Ishikawa (cell line): ENCODE results near the gene SELENOH.

ENCODE experiments used
- CEBPB ChIP-seq: IDR thresholded peaks from 2 replicates; pipeline ENCODE4 v1.6.1; 2012
- CREB1 ChIP-seq: IDR thresholded peaks from 2 replicates; pipeline ENCODE4 v1.6.1; 2012; ENCODE audit warnings: low read depth
- EGR1 ChIP-seq: IDR thresholded peaks from 2 replicates; pipeline ENCODE4 v1.6.1; 2012
- EP300 ChIP-seq: IDR thresholded peaks from 2 replicates; pipeline ENCODE4 v1.6.1; 2012; ENCODE audit warnings: borderline replicate concordance
- FOXM1 ChIP-seq: IDR thresholded peaks from 2 replicates; pipeline ENCODE4 v1.6.1; 2012; ENCODE audit warnings: low read depth, borderline replicate concordance
- MAX ChIP-seq: IDR thresholded peaks from 2 replicates; pipeline ENCODE4 v1.6.1; 2012
- REST ChIP-seq: IDR thresholded peaks from 2 replicates; pipeline ENCODE4 v1.6.1; 2012; ENCODE audit warnings: low read depth, mild to moderate bottlenecking
- TAF1 ChIP-seq: IDR thresholded peaks from 2 replicates; pipeline ENCODE4 v1.6.1; 2012; ENCODE audit warnings: low read depth, mild to moderate bottlenecking
- TEAD4 ChIP-seq: IDR thresholded peaks from 2 replicates; pipeline ENCODE4 v1.6.1; 2012
- USF1 ChIP-seq: IDR thresholded peaks from 2 replicates; pipeline ENCODE4 v1.6.1; 2012
- YY1 ChIP-seq: IDR thresholded peaks from 2 replicates; pipeline ENCODE4 v1.6.1; 2012; ENCODE audit warnings: low read depth
- ZBTB7A ChIP-seq: IDR thresholded peaks from 2 replicates; pipeline ENCODE4 v1.6.1; 2012; ENCODE audit warnings: low read depth

GRCh38 chr11:57761301-57762234, 20.3 kb downstream of the SELENOH start, which contains the start of gene CTNND1:
- TF ChIP-seq TAF1, result peak; percentile 70
- no peak for TF ChIP-seq EGR1
- TF ChIP-seq CREB1, result peak; percentile 46; the same call in 1 of the 2 replicates
- TF ChIP-seq CEBPB, result no peak
- TF ChIP-seq MAX, result no peak
- TF ChIP-seq USF1, result no peak
- peak; percentile 21; the same call in 1 of the 2 replicates for TF ChIP-seq EP300
- TF ChIP-seq REST, result no peak
- no peak for TF ChIP-seq FOXM1
- TF ChIP-seq YY1, result peak; percentile 84
- TF ChIP-seq TEAD4, result no peak
- no peak for TF ChIP-seq ZBTB7A
